AG08395 (cell line): Measurements from ENCODE around the gene SAP30.

ENCODE experiments used
- DNase-seq: peaks from one replicate; pipeline ENCODE4 v3.0.0; 2012; ENCODE audit warnings: mixed read lengths, low spot score

Gene SAP30

DNA sequence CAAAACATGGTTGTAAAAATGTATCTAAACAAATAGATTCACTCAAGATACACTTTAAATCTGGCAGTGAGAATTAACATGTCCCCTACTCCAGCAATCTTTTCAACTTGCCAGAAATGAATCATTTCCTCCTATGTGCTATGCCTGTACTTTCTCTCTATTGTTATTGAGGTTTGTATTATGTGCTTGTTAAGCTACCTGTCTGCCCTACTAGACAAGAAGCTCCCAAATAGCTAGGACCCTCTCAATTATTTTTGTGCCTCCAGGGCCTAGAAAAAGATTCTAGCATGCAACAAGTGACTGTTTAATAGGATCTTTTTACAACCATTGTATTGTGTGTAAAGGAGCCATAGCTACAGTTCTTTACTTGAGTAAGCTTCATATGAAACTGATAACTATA lies 3.5 kb upstream of the SAP30 start:
- no peak for DNase-seq

- DNase-seq, result peak; percentile 21
These were observed 2.8 kb upstream of the SAP30 start for GRCh38 chr4:173367946-173368345.

DNA sequence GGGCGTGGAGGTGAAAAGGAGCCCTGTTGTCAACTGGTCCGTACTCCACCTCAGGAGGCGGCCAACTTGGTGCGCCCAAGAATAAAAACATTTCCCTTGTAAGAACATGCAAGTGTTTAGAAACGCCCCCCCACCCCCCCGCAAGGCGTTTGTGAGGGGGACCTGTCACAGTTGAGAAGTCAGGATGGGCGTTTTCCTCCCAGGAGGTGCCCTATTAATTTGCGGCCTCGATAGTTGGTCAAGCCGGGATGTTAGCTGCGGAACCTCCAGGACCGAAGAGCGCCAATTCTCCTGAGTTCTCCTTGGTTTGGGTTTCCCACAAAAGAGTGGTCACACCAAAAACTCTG lies 651 bp upstream of the SAP30 start:
- no peak for DNase-seq

GRCh38 chr4:173371292-173372192 lies 788 bp downstream of the SAP30 start:
- DNase-seq, result peak; percentile 74

DNA sequence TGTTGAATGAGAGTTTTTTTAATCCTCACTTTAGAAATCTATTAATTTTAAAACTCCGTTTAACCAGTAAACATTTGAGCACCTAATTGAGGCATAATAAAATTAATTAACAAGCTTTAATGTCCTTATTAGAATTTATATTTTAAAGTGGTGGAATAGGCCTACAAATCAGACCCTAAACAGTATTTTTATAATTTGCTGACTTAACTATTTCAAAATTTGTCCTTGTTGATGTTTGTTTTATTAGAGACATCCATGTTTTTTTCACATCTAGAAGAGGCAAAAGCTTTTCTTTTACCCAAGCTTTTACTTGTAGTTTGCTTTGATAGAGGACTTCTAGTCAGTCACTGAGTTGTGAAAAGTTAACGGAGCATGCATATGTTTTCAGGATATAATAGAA lies 3.8 kb downstream of the SAP30 start:
- DNase-seq, result no peak

- DNase-seq, result no peak
These were observed 9.2 kb downstream of the SAP30 start for GRCh38 chr4:173379929-173380328.

DNA sequence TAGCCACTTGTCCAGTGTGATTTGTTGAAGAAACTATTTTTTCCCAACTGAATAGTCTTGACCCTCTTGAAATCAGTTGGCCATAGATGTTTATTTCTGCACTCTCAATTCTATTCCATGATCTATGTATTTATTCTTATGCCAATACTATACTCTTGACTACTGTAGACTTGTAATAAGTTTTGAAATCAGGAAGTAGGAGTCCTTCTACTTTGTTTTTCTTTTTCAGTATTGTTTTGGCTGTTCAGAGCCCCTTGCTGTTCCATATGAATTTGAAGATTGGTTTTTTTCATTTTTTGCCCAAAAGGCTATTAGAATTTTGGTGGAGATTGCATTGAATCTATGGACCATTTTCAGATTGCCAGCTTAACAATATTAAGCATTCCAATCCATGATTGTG lies 10.2 kb downstream of the SAP30 start:
- DNase-seq, result no peak

DNA sequence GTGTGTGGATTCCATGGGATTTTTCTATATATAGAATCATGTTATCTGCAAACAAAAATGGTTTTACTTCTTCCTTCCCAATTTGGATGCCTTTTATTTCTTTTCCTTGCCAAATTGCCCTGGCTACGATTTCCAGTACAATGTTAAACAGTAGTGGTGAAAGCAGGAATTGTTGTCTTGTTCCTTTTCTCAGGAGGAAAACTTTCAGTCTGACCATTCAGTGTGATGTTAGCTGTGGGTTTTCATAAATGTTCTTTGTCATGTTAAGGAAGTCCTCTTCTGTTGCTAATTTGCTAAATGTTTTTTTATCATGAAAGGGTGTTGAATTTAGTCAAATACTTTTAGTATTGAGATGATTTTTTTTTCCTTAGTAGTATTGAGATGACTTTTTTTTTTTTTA lies 10.9 kb downstream of the SAP30 start:
- no peak for DNase-seq

DNA sequence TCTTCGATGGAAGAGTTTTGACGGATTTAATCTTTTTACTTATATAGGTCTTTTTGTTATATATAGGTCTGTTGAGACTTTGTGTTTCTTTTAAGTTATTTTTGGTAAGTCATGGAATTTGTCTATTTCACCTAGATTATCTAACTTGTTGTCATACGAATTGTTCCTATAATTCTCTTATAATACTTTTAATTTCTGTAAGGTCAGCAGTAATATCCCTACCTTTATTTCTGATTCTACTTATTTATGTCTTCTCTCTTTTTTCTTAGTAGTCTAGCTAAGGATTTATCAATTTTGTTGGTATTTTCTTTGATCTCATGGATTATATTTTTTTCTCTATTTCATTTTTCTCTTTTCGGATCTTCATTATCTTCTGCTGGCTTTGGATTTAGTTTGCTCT lies 11.6 kb downstream of the SAP30 start:
- DNase-seq, result no peak

- DNase-seq, result no peak
These were observed 16.0 kb downstream of the SAP30 start for GRCh38 chr4:173386751-173387150.

DNA sequence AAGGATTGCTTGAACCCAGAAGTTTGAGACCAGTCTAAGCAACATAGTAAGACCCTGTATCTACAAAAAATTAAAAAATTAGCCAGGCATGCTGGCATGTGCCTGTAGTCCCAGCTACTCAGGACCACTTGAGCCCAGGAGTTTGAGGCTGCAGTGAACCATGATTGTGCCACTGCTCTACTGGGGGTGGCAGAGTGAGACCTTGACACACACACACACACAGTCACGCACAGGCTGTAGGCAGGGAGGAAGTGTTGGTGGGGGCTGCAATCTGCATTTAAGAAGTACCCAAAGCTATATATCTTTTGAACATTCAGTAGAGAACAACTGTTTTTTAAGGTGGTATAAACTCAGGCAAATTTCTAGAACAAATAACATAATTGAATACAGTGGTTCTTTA lies 20.9 kb downstream of the SAP30 start:
- DNase-seq, result no peak

DNA sequence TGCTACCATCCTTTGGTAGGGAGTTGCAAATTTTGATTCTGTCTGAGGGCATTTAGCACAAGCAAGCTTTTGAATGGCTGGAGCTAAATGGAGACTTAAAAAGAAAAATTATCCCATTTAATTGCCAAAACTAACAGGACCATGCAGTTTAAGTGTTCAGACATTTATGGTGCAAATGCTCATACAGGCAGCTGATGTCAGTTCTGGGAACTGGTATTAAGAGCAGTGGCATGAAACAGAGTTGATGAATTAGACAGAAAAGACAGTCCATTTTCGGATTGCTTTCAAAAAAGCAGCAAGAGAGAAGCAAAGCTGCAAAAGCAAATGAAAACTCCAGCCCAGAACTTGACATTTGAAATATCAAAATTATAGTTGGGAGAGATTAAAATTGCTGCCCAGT lies 26.9 kb downstream of the SAP30 start:
- no peak for DNase-seq

- DNase-seq, result no peak
These were observed 27.5 kb downstream of the SAP30 start for GRCh38 chr4:173398220-173398619.

DNA sequence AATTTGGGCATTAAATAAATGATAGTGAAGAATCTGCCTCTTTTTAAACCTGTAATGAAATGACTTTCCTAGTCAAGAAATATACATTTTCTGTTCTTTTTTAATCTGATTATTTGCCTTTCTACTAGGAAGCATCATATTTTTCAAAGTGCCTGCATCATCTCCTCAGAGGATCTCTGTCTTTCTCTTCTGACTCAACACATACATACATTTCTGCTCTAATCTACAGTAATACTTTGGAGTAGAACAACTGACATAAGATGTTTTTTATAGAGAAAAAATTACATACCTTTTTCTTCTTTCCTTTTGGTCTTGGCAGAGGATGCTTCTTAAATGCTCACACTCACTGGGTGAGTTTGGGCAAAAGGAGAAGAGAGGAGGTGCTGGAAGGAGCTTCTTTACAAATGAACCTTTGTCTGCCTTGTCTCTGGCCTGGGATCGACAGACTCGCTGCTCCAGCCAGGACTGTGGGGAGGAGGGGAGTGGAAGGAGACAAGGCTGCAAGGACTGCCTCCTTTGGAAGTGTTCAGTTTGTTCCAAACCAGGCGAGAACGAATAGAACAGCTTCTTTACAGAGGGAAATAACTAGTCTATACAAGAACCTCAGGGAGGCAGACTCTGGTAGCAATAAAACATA lies 28.1 kb downstream of the SAP30 start, which contains the start of gene SCRG1:
Gene SCRG1, minus strand, starts transcription at position 338 of the 637 bp plus-strand sequence. CDS start 7,702 bp downstream, outside the sequence.
- no peak for DNase-seq

GRCh38 chr4:173401063-173401462 lies 30.3 kb downstream of the SAP30 start:
- DNase-seq, result no peak

DNA sequence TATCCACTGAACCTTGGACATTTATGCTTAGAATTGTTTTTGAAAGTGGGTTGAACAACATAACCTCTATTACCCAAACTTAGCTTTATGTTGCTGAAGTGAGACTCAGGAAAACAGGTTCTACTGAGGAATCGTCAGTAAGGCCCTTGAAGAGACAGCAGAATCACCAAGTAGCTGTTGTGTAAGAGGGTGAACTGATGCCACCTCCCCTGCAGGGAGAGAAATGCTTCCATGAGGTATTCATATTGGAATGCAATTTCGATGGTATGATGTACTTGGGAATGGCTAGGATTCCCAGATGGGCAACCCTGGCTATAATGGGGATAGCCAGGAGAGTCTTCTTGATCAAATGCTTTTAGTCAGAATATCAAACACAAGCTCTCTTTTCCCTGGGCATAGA lies 32.3 kb downstream of the SAP30 start:
- DNase-seq, result peak; percentile 45

DNA sequence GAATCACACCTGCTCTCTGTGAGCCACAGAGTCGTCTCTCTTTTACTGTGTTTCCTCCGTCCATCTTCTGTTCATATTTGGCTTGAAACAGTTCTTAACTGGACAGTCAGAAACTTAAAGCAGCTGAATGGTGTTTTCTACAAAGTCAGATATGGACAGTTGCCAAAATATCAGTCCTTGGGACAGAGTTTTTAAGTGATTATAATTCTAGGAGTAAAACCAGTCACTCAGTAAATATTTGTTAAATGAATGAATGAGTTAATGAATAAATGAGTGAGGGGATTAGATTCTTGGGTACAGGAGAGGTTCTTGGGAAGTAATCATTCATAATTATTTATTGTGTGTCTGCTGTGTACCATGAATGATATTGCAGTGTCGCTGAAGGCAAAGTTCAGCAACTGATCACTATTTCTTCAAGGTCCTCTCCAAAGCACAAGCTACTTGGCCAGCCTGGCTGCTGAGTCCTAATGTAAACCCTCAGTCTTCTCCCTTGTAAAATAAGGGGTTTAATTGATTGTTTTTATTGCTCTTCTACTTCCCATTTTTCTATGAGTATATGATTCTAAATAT lies 33.6 kb downstream of the SAP30 start:
- no peak for DNase-seq

DNA sequence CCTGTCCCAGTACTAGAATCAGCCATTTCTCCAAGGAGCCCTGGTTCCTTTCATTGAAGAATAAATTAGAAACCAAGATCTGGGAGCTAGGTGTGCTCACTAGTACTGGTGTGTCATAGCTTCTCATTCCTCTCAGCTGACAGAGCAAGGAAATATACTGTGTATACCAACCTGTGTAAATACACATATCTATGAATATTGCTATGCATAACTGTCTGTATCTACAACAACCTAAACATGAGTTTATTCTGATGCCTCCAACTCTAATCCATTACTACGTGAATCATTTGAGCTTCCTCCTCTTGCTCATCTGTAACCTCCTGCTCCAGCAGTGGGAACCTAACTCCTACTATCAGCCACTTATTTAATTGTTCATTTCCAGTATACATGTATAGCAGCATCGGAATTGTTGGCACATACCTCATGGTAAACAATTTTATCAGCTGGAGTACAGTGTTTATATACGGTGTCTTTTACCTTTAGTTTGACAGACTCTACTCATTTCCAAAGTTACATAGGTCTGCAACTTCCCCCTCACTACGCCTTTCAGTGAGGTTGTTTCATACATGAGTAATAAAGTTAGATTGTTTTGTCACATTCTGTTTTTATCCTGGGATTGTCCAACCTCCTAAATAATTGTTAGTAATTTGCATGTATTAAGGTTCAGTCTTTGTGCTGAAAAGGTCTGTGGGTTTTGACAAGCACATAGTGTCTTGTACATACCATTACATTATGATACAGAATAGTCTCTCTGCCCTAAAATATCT lies 35.3 kb downstream of the SAP30 start:
- DNase-seq, result no peak

- no peak for DNase-seq
These were observed 39.3 kb downstream of the SAP30 start for GRCh38 chr4:173410079-173410478.

GRCh38 chr4:173411106-173411693 lies 40.4 kb downstream of the SAP30 start:
- DNase-seq, result no peak

DNA sequence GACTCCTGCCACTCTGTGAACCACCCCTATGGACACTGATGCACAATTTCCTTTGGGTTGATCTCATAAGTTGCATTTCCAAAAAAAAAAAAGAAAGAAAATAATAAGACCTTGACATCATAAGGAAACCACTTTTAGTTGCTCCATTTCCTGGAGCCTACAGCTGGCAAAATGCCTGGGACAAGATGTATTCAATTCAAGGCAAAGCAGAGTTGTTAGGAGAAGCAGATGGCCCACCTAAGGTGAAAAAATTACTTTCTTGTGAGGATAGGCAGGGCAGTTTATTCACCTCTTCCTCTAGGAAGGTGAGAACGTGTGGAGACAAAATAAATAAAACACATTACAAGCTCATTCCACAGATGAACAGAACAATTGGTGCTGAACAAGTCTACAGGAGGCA lies 42.3 kb downstream of the SAP30 start:
- DNase-seq, result no peak

GRCh38 chr4:173414456-173414855 lies 43.7 kb downstream of the SAP30 start:
- no peak for DNase-seq
